Liver (tissue), 9 donors: ENCODE data around the gene SLC51B. TPM values are rescaled to one million over a fixed set of nuclear protein-coding genes. Genes with fewer than 3 reads are reported as not detected.
A peak's percentile ranks its signal among the peaks of the same experiment; 100 is the strongest.

ENCODE experiments used
- DNase-seq: peaks from one replicate; pipeline ENCODE4 v3.0.0-alpha.2; 2017; ENCODE audit warnings: low spot score
- H3K27ac ChIP-seq, 2 donors: one replicate each; pipeline ENCODE4 v1.7.0; 2013; ENCODE audit warnings: inconsistent platforms in 2 of 2, low read length in 2 of 2, control low read depth in 1 of 2, low read depth in 1 of 2, mild to moderate bottlenecking in 1 of 2
- H3K27me3 ChIP-seq, 4 donors: one replicate each; pipeline versions ENCODE4 v1.6.1 to v1.7.0; 2013; ENCODE audit warnings: low read length in 3 of 4, inconsistent platforms in 1 of 4, mild to moderate bottlenecking in 1 of 4, moderate library complexity in 1 of 4; ENCODE audit not compliant: control insufficient read depth in 4 of 4, insufficient read depth in 4 of 4
- H3K36me3 ChIP-seq, 4 donors: one replicate each; pipeline versions ENCODE4 v1.6.1 to v1.7.0; 2013; ENCODE audit warnings: low read length in 3 of 4, mild to moderate bottlenecking in 3 of 4, low read depth in 1 of 4, moderate library complexity in 1 of 4; ENCODE audit not compliant: control insufficient read depth in 4 of 4, insufficient read depth in 3 of 4
- H3K4me1 ChIP-seq, 4 donors: one replicate each; pipeline versions ENCODE4 v1.6.1 to v1.7.0; 2013; ENCODE audit warnings: low read length in 3 of 4, mild to moderate bottlenecking in 3 of 4, moderate library complexity in 1 of 4; ENCODE audit not compliant: control insufficient read depth in 4 of 4, insufficient read depth in 4 of 4
- H3K4me3 ChIP-seq, 3 donors: one replicate each; pipeline versions ENCODE4 v1.6.1 to v1.7.0; 2013; ENCODE audit warnings: low read length in 3 of 3, control low read depth in 1 of 3, low read depth in 1 of 3, mild to moderate bottlenecking in 1 of 3
- H3K9ac ChIP-seq, 2 donors: one replicate each; pipeline ENCODE4 v1.7.0; 2013; ENCODE audit warnings: low read length in 2 of 2, mild to moderate bottlenecking in 2 of 2, moderate library complexity in 2 of 2, control low read depth in 1 of 2, low read depth in 1 of 2
- H3K9me3 ChIP-seq, 4 donors: one replicate each; pipeline versions ENCODE4 v1.6.1 to v1.7.0; 2013; ENCODE audit warnings: low read length in 3 of 4; ENCODE audit not compliant: control insufficient read depth in 4 of 4
- CTCF ChIP-seq: fragments of 150-350 bp; IDR thresholded peaks from 2 replicates; pipeline ENCODE4 v1.5.1; 2017; ENCODE audit warnings: improper control_type of control experiment, low read depth, low read length; ENCODE audit not compliant: missing input control
- MAX ChIP-seq: IDR thresholded peaks from 2 replicates; pipeline ENCODE4 v1.6.1; 2016; ENCODE audit warnings: antibody characterized with exemption
- RAD21 ChIP-seq, 2 donors: IDR thresholded peaks; 2 replicates each; pipeline ENCODE4 v1.6.1; 2016; ENCODE audit warnings: antibody characterized with exemption in 2 of 2, mild to moderate bottlenecking in 2 of 2
- REST ChIP-seq: IDR thresholded peaks from 2 replicates; pipeline ENCODE4 v1.6.1; 2016; ENCODE audit warnings: antibody characterized with exemption, mild to moderate bottlenecking
- ZBTB33 ChIP-seq: IDR thresholded peaks from 2 replicates; pipeline ENCODE4 v1.6.1; 2016; ENCODE audit warnings: antibody characterized with exemption
- WGBS: extraction: QIAGEN DNeasy Blood & Tissue Kit; methylation state at CpG from one replicate; pipeline ENCODE4 v1.1.7; 2013; 5-methylcytosine and 5-hydroxymethylcytosine counted together
- polyA plus RNA-seq, 2 donors: library from polyadenylated mRNA; stranded (reverse) in 1 of 2; unstranded in 1 of 2; fragments of 200-250 nt in 1 of 2; fragments of >200 nt in 1 of 2; fragmentation: Nextera tagmentation in 1 of 2; extraction: Ambion mirVana in 1 of 2; gene quantifications; one replicate each; pipeline versions ENCODE4 v1.2.1 to v1.2.3, GENCODE V29; 2013 to 2015
- total RNA-seq, 2 donors: library from RNA; depleted of rRNA; stranded (reverse); fragments of >200 nt; gene quantifications; one replicate each; pipeline ENCODE4 v1.2.3, GENCODE V29; 2014
- donor health status: healthy.
- donor health status: healthy.
- donor health status: healthy.
- donor health status: healthy.
- donor health status: healthy.

SLC51B gene
- total and polyA plus RNA-seq, 4 donors = 0.25 to 2.1 (median 1.1) TPM

GRCh38 chr15:65077981-65078352 lies 32.8 kb downstream of the SLC51B start:
- Histone ChIP-seq H3K9me3 (no peaks in the 10 kb centered on the region), H3K36me3 (no peaks in the 10 kb centered on the region), H3K27ac (no peak overlapping the region), H3K27me3 (no peaks in the 10 kb centered on the region), H3K4me3 (no peak overlapping the region), H3K9ac (no peak overlapping the region), H3K4me1 (peaks cover 0 to 5% (median 2%) of the 10 kb centered on the region in 4 donors)
- 18% methylated on average over 24 of the region's 24 CpGs for WGBS
- peak; percentile 53 for DNase-seq
- TF ChIP-seq ZBTB33 (no peak), RAD21 (IDR thresholded peaks at IDR 0.05) (peak; percentile 64 to 82), CTCF (peak; percentile 35)

GRCh38 chr15:65079580-65079979 lies 34.4 kb downstream of the SLC51B start:
- peaks cover 3 to 13% (median 6%) of the 10 kb centered on the region in 4 donors for H3K4me1 ChIP-seq
- H3K27me3 ChIP-seq = no peaks in the 10 kb centered on the region
- no peaks in the 10 kb centered on the region for H3K36me3 ChIP-seq
- no peak for DNase-seq
- H3K9me3 ChIP-seq = no peaks in the 10 kb centered on the region
- no peak overlapping the region for H3K9ac ChIP-seq
- H3K4me3 ChIP-seq = no peak overlapping the region
- WGBS = 88% methylated on average over 5 of the region's 5 CpGs
- TF ChIP-seq CTCF (no peak), REST (no peak)
- no peak overlapping the region for H3K27ac ChIP-seq

GRCh38 chr15:65081270-65081669 lies 36.1 kb downstream of the SLC51B start:
- DNase-seq = no peak
- no peak overlapping the region for H3K27ac ChIP-seq
- H3K4me1 ChIP-seq = peaks cover 3 to 16% (median 10%) of the 10 kb centered on the region in 4 donors
- WGBS = 85% methylated on average over 6 of the region's 6 CpGs
- TF ChIP-seq MAX = no peak
- TF ChIP-seq REST = no peak
- H3K9ac ChIP-seq = no peak overlapping the region
- no peaks in the 10 kb centered on the region for H3K9me3 ChIP-seq
- no peaks in the 10 kb centered on the region for H3K36me3 ChIP-seq
- H3K27me3 ChIP-seq = no peaks in the 10 kb centered on the region
- H3K4me3 ChIP-seq = no peak overlapping the region
